Measurements from ENCODE around the gene EIF4E3.

The EIF4E3 gene
- long read RNA-seq, partial matches to known transcripts, result 0 of 1 reads
- long read RNA-seq, other reads (novel, unspliced or antisense), result 1 of 1 reads

- no peak within 1 kb of the TSS for H3K27ac ChIP-seq (replicated peaks)
Measured at GRCh38 chr3:71725271-71725991, at the start of gene EIF4E3. Gene EIF4E3, minus strand, starts transcription at chr3:71725402. Its CDS starts 35 bp downstream, at chr3:71725367.

GRCh38 chr3:71771884-71772283 is 46.7 kb upstream of the EIF4E3 start:
- H3K27me3 ChIP-seq (ENCODE audit: insufficient read depth, poor library complexity, severe bottlenecking), result no peaks in the 10 kb centered on the region
- TF ChIP-seq SPI1 (IDR thresholded peaks at IDR 0.05; ENCODE audit: borderline replicate concordance, low read depth) (no peak), GABPA (IDR thresholded peaks at IDR 0.05; ENCODE audit: low read depth) (no peak), REST (IDR thresholded peaks at IDR 0.05; ENCODE audit: insufficient replicate concordance, low read depth) (no peak), POLR2AphosphoS5 (IDR thresholded peaks at IDR 0.05; ENCODE audit: low read depth) (no peak)
- TF ChIP-seq, protein P1, sequence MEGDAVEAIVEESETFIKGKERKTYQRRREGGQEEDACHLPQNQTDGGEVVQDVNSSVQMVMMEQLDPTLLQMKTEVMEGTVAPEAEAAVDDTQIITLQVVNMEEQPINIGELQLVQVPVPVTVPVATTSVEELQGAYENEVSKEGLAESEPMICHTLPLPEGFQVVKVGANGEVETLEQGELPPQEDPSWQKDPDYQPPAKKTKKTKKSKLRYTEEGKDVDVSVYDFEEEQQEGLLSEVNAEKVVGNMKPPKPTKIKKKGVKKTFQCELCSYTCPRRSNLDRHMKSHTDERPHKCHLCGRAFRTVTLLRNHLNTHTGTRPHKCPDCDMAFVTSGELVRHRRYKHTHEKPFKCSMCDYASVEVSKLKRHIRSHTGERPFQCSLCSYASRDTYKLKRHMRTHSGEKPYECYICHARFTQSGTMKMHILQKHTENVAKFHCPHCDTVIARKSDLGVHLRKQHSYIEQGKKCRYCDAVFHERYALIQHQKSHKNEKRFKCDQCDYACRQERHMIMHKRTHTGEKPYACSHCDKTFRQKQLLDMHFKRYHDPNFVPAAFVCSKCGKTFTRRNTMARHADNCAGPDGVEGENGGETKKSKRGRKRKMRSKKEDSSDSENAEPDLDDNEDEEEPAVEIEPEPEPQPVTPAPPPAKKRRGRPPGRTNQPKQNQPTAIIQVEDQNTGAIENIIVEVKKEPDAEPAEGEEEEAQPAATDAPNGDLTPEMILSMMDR (IDR thresholded peaks at IDR 0.05; ENCODE audit: insufficient read depth, low read length), result no peak
- H3K27ac ChIP-seq (replicated peaks), result no peak overlapping the region
- H3K4me3 ChIP-seq (replicated peaks; ENCODE audit: insufficient read depth, low read length), result no peak overlapping the region
- no peak for DNase-seq (ENCODE audit: low read depth in 1 of 2, low spot score in 1 of 2)

More at GRCh38 chr3:71725271-71725991, at the start of gene EIF4E3:
- DNase-seq (ENCODE audit: low read depth in 1 of 2, low spot score in 1 of 2), result no peak
- TF ChIP-seq GABPA (IDR thresholded peaks at IDR 0.05; ENCODE audit: low read depth) (no peak), POLR2AphosphoS5 (IDR thresholded peaks at IDR 0.05; ENCODE audit: low read depth) (no peak), SPI1 (IDR thresholded peaks at IDR 0.05; ENCODE audit: borderline replicate concordance, low read depth) (no peak), REST (IDR thresholded peaks at IDR 0.05; ENCODE audit: insufficient replicate concordance, low read depth) (no peak)
- TF ChIP-seq, protein P1 (IDR thresholded peaks at IDR 0.05; ENCODE audit: insufficient read depth, low read length), result no peak
- H3K27me3 ChIP-seq (ENCODE audit: insufficient read depth, poor library complexity, severe bottlenecking), result no peaks in the 10 kb centered on the region
- H3K4me3 ChIP-seq (replicated peaks; ENCODE audit: insufficient read depth, low read length), result peak within 1 kb of the TSS; percentile 69

GRCh38 chr3:71771126-71771525 is 45.9 kb upstream of the EIF4E3 start:
- TF ChIP-seq SPI1 (IDR thresholded peaks at IDR 0.05; ENCODE audit: borderline replicate concordance, low read depth), result no peak
- no peak for TF ChIP-seq POLR2AphosphoS5 (IDR thresholded peaks at IDR 0.05; ENCODE audit: low read depth)
- no peak for TF ChIP-seq GABPA (IDR thresholded peaks at IDR 0.05; ENCODE audit: low read depth)
- no peak for TF ChIP-seq REST (IDR thresholded peaks at IDR 0.05; ENCODE audit: insufficient replicate concordance, low read depth)
- TF ChIP-seq, protein P1 (IDR thresholded peaks at IDR 0.05; ENCODE audit: insufficient read depth, low read length), result no peak
- DNase-seq (ENCODE audit: low read depth in 1 of 2, low spot score in 1 of 2), result no peak

More at GRCh38 chr3:71771126-71771525, 45.9 kb upstream of the EIF4E3 start:
- H3K27me3 ChIP-seq (ENCODE audit: insufficient read depth, poor library complexity, severe bottlenecking), result no peaks in the 10 kb centered on the region
- H3K27ac ChIP-seq (replicated peaks), result no peak overlapping the region
- H3K4me3 ChIP-seq (replicated peaks; ENCODE audit: insufficient read depth, low read length), result no peak overlapping the region
